OCI-LY1 (cell line): ENCODE measurements around the gene BMERB1.

Experiments used
- H2AFZ ChIP-seq: fragments of 200-600 bp; sonication (generic), shearing (Covaris generic); 2 replicates; pipeline ENCODE4 v1.6.0; 2014; ENCODE audit warnings: antibody characterized with exemption, mild to moderate bottlenecking, low read length
- H3F3A ChIP-seq: fragments of 200-600 bp; sonication (generic), shearing (Covaris generic); 2 replicates; pipeline ENCODE4 v1.6.0; 2014; ENCODE audit warnings: mild to moderate bottlenecking, antibody characterized with exemption, low read length, moderate library complexity; ENCODE audit not compliant: insufficient read depth
- H3K27ac ChIP-seq: fragments of 200-600 bp; sonication (generic); 2 replicates; pipeline ENCODE4 v1.5.1; 2014; ENCODE audit warnings: low read length, mixed run types, mild to moderate bottlenecking, low read depth; ENCODE audit not compliant: poor library complexity, severe bottlenecking
- H3K27me3 ChIP-seq: fragments of 200-600 bp; sonication (generic); 2 replicates; pipeline ENCODE4 v1.6.0; 2014; ENCODE audit warnings: antibody characterized with exemption, mild to moderate bottlenecking, low read length, moderate library complexity; ENCODE audit not compliant: insufficient read depth
- H3K36me3 ChIP-seq: fragments of 200-600 bp; sonication (generic); 2 replicates; pipeline ENCODE4 v1.6.1; 2014; ENCODE audit warnings: mild to moderate bottlenecking, antibody characterized with exemption, low read length, moderate library complexity, mixed read lengths; ENCODE audit not compliant: insufficient read depth
- H3K4me1 ChIP-seq: fragments of 200-600 bp; sonication (generic); 2 replicates; pipeline ENCODE4 v1.5.1; 2014; ENCODE audit warnings: mild to moderate bottlenecking, low read length, moderate library complexity; ENCODE audit not compliant: insufficient read depth, severe bottlenecking
- H3K4me2 ChIP-seq: fragments of 200-600 bp; sonication (generic), shearing (Covaris generic); 2 replicates; pipeline ENCODE4 v1.6.1; 2014; ENCODE audit warnings: low read length
- H3K4me3 ChIP-seq: fragments of 200-600 bp; sonication (generic); 2 replicates; pipeline ENCODE4 v1.5.1; 2014; ENCODE audit warnings: low read length, low read depth, mild to moderate bottlenecking, mixed read lengths; ENCODE audit not compliant: poor library complexity, severe bottlenecking
- H3K79me2 ChIP-seq: fragments of 200-600 bp; shearing (Covaris generic); 2 replicates; pipeline ENCODE4 v1.6.1; 2016; ENCODE audit warnings: mixed run types, low read length, mixed read lengths; ENCODE audit not compliant: insufficient read depth
- H3K9ac ChIP-seq: fragments of 200-600 bp; sonication (generic), shearing (Covaris generic); 2 replicates; pipeline ENCODE4 v1.6.1; 2014; ENCODE audit warnings: mild to moderate bottlenecking, low read length, mixed read lengths
- H3K9me2 ChIP-seq: fragments of 200-600 bp; sonication (generic), shearing (Covaris generic); 2 replicates; pipeline ENCODE4 v1.6.1; 2014; ENCODE audit warnings: low read depth, mild to moderate bottlenecking, low read length, mixed read lengths
- H3K9me3 ChIP-seq: fragments of 200-600 bp; shearing (Covaris generic); 2 replicates; pipeline ENCODE4 v1.6.1; 2014; ENCODE audit warnings: low read length, mixed read lengths
- H4K20me1 ChIP-seq: fragments of 200-600 bp; sonication (generic), shearing (Covaris generic); 2 replicates; pipeline ENCODE4 v1.6.0; 2016; ENCODE audit warnings: mild to moderate bottlenecking, low read length; ENCODE audit not compliant: insufficient read depth
- EZH2 ChIP-seq: fragments of 200-600 bp; sonication (generic), shearing (Covaris generic); IDR thresholded peaks from 2 replicates; pipeline ENCODE4 v1.8.0; 2017; ENCODE audit warnings: borderline replicate concordance, mixed run types, mild to moderate bottlenecking, antibody characterized with exemption, low read length, moderate library complexity, mixed read lengths
- TF ChIP-seq, protein P1 (sequence below): fragments of 200-600 bp; sonication (generic), shearing (Covaris generic); IDR thresholded peaks from 2 replicates; pipeline ENCODE4 v1.5.1; 2017; ENCODE audit warnings: mild to moderate bottlenecking, antibody characterized with exemption, low read length, moderate library complexity, mixed read lengths

BMERB1 gene

DNA sequence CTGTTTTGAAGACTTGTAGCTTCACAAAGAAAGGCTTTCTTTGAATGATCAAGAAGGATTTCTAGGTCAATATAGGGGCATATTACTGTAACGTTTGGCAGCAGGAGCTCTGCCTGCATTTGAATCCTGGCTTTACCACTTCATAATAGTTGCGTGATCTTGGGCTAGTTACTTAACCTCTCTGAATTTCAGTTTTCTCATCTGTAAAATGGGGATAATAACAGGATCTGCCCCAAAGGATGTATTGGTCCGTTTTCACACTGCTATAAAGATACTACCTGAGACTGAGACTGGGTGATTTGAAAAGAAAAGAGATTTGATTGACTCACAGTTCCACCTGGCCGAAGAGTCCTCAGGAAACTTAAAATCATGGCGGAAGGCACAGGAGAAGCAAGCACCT is 12.5 kb downstream of the BMERB1 start:
- Histone ChIP-seq H3K9ac (no peak overlapping the region), H2AFZ (no peak overlapping the region), H3K27ac (no peak overlapping the region), H3K79me2 (no peaks in the 10 kb centered on the region), H3K27me3 (no peaks in the 10 kb centered on the region; the same call in 1 of the 2 replicates), H3K9me3 (peaks cover 3% of the 10 kb centered on the region; the same call in 1 of the 2 replicates), H3K4me3 (no peak overlapping the region), H3K36me3 (no peaks in the 10 kb centered on the region; the same call in 1 of the 2 replicates), H3K4me1 (no peaks in the 10 kb centered on the region), H4K20me1 (no peaks in the 10 kb centered on the region), H3K4me2 (no peak overlapping the region), H3K9me2 (no peaks in the 10 kb centered on the region), H3F3A (no peaks in the 10 kb centered on the region)
- TF ChIP-seq EZH2, result no peak
- TF ChIP-seq, protein P1, sequence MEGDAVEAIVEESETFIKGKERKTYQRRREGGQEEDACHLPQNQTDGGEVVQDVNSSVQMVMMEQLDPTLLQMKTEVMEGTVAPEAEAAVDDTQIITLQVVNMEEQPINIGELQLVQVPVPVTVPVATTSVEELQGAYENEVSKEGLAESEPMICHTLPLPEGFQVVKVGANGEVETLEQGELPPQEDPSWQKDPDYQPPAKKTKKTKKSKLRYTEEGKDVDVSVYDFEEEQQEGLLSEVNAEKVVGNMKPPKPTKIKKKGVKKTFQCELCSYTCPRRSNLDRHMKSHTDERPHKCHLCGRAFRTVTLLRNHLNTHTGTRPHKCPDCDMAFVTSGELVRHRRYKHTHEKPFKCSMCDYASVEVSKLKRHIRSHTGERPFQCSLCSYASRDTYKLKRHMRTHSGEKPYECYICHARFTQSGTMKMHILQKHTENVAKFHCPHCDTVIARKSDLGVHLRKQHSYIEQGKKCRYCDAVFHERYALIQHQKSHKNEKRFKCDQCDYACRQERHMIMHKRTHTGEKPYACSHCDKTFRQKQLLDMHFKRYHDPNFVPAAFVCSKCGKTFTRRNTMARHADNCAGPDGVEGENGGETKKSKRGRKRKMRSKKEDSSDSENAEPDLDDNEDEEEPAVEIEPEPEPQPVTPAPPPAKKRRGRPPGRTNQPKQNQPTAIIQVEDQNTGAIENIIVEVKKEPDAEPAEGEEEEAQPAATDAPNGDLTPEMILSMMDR, result no peak

DNA sequence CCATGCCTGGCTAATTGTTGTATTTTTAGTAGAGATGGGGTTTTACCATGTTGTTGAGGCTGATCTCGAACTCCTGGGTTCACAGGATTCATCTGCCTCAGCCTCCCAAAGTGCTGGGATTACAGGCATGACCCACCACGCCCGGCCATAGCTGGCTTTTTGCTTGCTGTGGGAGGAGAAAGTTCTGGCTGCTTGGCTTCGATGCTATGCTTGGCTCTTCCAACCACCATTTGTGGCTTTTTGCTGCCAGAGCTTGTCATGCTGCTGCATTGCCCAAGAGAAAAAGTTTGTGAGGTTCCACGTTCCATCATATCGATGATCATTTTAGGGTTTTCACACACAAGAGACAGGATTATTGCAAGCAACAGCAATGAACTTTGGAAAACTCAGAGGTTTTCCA is 16.2 kb downstream of the BMERB1 start:
- H3K9me2 ChIP-seq, result no peaks in the 10 kb centered on the region
- no peaks in the 10 kb centered on the region for H3K79me2 ChIP-seq
- no peaks in the 10 kb centered on the region; the same call in 1 of the 2 replicates for H3K36me3 ChIP-seq
- no peaks in the 10 kb centered on the region for H4K20me1 ChIP-seq
- H3K4me2 ChIP-seq, result no peak overlapping the region
- H3K27ac ChIP-seq, result no peak overlapping the region
- H3K27me3 ChIP-seq, result no peaks in the 10 kb centered on the region; the same call in 1 of the 2 replicates
- H3K4me3 ChIP-seq, result no peak overlapping the region
- TF ChIP-seq, protein P1, result no peak
- no peak for TF ChIP-seq EZH2
- H3K9ac ChIP-seq, result no peak overlapping the region
- no peaks in the 10 kb centered on the region for H3F3A ChIP-seq
- no peak overlapping the region for H2AFZ ChIP-seq
- no peaks in the 10 kb centered on the region for H3K9me3 ChIP-seq
- H3K4me1 ChIP-seq, result no peaks in the 10 kb centered on the region

DNA sequence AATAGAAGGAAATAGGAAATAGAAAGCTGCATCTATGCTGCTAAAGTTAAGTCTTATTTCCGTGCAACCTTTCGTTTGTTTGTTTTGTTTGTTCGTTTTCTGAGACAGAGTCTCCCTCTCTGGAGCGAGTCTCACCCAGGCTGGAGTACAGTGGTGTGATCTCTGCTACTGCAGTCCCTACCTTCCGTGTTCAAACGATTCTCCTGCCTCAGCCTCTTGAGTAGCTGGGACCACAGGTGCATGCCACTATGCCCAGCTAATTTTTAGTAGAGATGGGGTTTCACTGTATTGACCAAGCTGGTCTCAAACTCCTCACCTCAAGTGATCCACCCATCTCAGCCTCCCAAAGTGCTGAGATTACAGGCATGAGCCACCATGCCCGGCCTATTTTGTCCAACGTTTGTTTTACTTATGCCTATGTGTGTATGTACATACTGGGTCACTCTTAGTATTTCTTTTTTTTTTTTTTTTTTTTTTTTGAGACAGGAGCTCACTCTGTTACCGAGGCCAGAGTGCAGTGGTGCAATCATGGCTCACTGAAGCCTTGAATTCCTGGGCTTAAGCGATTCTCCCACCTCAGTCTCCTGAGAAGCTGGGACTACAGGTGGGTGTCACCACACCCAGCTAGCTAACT is 16.8 kb downstream of the BMERB1 start:
- H3K4me3 ChIP-seq, result no peak overlapping the region
- no peak overlapping the region for H2AFZ ChIP-seq
- no peaks in the 10 kb centered on the region for H3F3A ChIP-seq
- no peaks in the 10 kb centered on the region for H3K79me2 ChIP-seq
- no peaks in the 10 kb centered on the region for H3K4me1 ChIP-seq
- H3K4me2 ChIP-seq, result no peak overlapping the region
- no peaks in the 10 kb centered on the region for H3K36me3 ChIP-seq
- no peaks in the 10 kb centered on the region for H3K9me3 ChIP-seq
- no peaks in the 10 kb centered on the region for H3K9me2 ChIP-seq
- H3K27me3 ChIP-seq, result no peaks in the 10 kb centered on the region; the same call in 1 of the 2 replicates
- no peak overlapping the region for H3K27ac ChIP-seq
- TF ChIP-seq, protein P1, result no peak
- no peak for TF ChIP-seq EZH2
- H4K20me1 ChIP-seq, result no peaks in the 10 kb centered on the region
- no peak overlapping the region for H3K9ac ChIP-seq
